Mucosa of descending colon (tissue), 3 donors: ENCODE data around the gene LAMP5. TPM values are rescaled to one million over a fixed set of nuclear protein-coding genes. Genes with fewer than 3 reads are reported as not detected.

ENCODE experiments used
- ATAC-seq: fragments of 200-7000 bp; cut with Tn5 transposase; one replicate; pipeline ENCODE4 v1.9.1; 2020; ENCODE audit warnings: mild to moderate bottlenecking, moderate library complexity
- DNase-seq, 3 donors: peaks; one replicate each; pipeline ENCODE4 v3.0.0-alpha.2; 2020
- H3K36me3 ChIP-seq: fragments of 200-600 bp; one replicate; pipeline ENCODE4 v1.8.0; 2021; ENCODE audit warnings: low read depth, mild to moderate bottlenecking
- H3K4me1 ChIP-seq: fragments of 200-600 bp; one replicate; pipeline ENCODE4 v1.8.0; 2021; ENCODE audit warnings: low read depth, mild to moderate bottlenecking
- H3K4me3 ChIP-seq: fragments of 200-600 bp; one replicate; pipeline ENCODE4 v1.8.0; 2021; ENCODE audit warnings: mild to moderate bottlenecking
- H3K9me3 ChIP-seq: fragments of 200-600 bp; one replicate; pipeline ENCODE4 v1.8.0; 2021; ENCODE audit warnings: mild to moderate bottlenecking
- CTCF ChIP-seq: fragments of 200-600 bp; IDR thresholded peaks from one replicate; pipeline ENCODE4 v1.8.0; 2022; ENCODE audit warnings: antibody characterized with exemption, mild to moderate bottlenecking
- intact Hi-C, 2 donors: fragments of 100-400 bp; cut with DNase I in 1 of 2; cut with micrococcal nuclease in 1 of 2; formaldehyde crosslinking; loops; one replicate each; pipeline versions ENCODE4 v1.11.0 to v1.11.1; 2022; cut with DNase I, micrococcal nuclease
- long read RNA-seq, 2 donors: library from polyadenylated mRNA; unstranded; transcript quantifications; one replicate each; pipeline ENCODE4 v2.0.0, GENCODE V29; 2019 to 2021
- total RNA-seq, 3 donors: library from RNA; stranded (reverse); fragmentation: NEBNext Ultra II Directional in 2 of 3; extraction: Animal tissue kit (Norgen Biotek cat#: 25700) in 2 of 3; gene quantifications; one replicate each; pipeline versions ENCODE4 v1.2.1 to v1.2.4, GENCODE V29; 2021 to 2023
- donor health status: DM: no; HTN: no; CAD: no; lungs with moderate emphysema.
- donor health status: DM: no; HTN: no; CAD: no.
- donor health status: DM: no; HTN: yes; CAD: no.

The LAMP5 gene
- under 1 TPM in 2 of 3 donors, not detected in 1; 0.31 to 0.51 TPM for total RNA-seq
- long read RNA-seq, donor 1, partial matches to known transcripts: 0 of 3 reads
- long read RNA-seq, donor 1, other reads (novel, unspliced or antisense): 0 of 3 reads
- long read RNA-seq, donor 2: 0 reads

GRCh38 chr20:9514461-9515213, at the start of gene LAMP5:
TSS of gene LAMP5 (plus strand) at chr20:9514590. CDS start at chr20:9514853, 263 bp downstream.
- ATAC-seq (peak; percentile 31), DNase-seq (peak in 1 of 3 donors; percentile 14)
- TF ChIP-seq CTCF: no peak
- intact Hi-C loops: no loop called here
- Histone ChIP-seq H3K36me3 (no peaks in the 10 kb centered on the region), H3K9me3 (no peaks in the 10 kb centered on the region), H3K4me3 (no peak within 1 kb of the TSS), H3K4me1 (peaks cover 3% of the 10 kb centered on the region)

- DNase-seq (peak in 1 of 3 donors; percentile 7), ATAC-seq (no peak)
- no peak overlapping the region for H3K4me3 ChIP-seq
- no peaks in the 10 kb centered on the region for H3K9me3 ChIP-seq
- intact Hi-C loops: no loop called here
- H3K36me3 ChIP-seq: no peaks in the 10 kb centered on the region
- TF ChIP-seq CTCF: peak; percentile 11
- H3K4me1 ChIP-seq: no peaks in the 10 kb centered on the region
These were observed 46.4 kb upstream of the LAMP5 start for GRCh38 chr20:9467995-9468394.

- intact Hi-C loops: no loop called here
- Histone ChIP-seq H3K4me3 (no peak overlapping the region), H3K9me3 (no peaks in the 10 kb centered on the region), H3K36me3 (no peaks in the 10 kb centered on the region), H3K4me1 (no peaks in the 10 kb centered on the region)
- DNase-seq (no peak), ATAC-seq (no peak)
- no peak for TF ChIP-seq CTCF
These were observed 39.5 kb upstream of the LAMP5 start for GRCh38 chr20:9474835-9475415.

GRCh38 chr20:9475456-9475855, 38.9 kb upstream of the LAMP5 start:
- Histone ChIP-seq H3K4me3 (no peak overlapping the region), H3K36me3 (no peaks in the 10 kb centered on the region), H3K9me3 (no peaks in the 10 kb centered on the region), H3K4me1 (no peaks in the 10 kb centered on the region)
- intact Hi-C loops: no loop called here
- no peak for ATAC-seq
- DNase-seq: no peak
- TF ChIP-seq CTCF: no peak

- no peaks in the 10 kb centered on the region for H3K9me3 ChIP-seq
- H3K4me3 ChIP-seq: no peak overlapping the region
- TF ChIP-seq CTCF: no peak
- no peaks in the 10 kb centered on the region for H3K4me1 ChIP-seq
- no peak for DNase-seq
- no peak for ATAC-seq
- intact Hi-C loops: no loop called here
- no peaks in the 10 kb centered on the region for H3K36me3 ChIP-seq
These were observed 38.2 kb upstream of the LAMP5 start for GRCh38 chr20:9476174-9476573.
